DOHH2 (cell line): ENCODE results near the gene CD3E.

Experiments
- CTCF ChIP-seq: fragments of 200-600 bp; sonication (generic); IDR thresholded peaks from one replicate; pipeline ENCODE4 v1.5.1; 2014; ENCODE audit warnings: antibody characterized with exemption, mild to moderate bottlenecking, low read depth, low read length; ENCODE audit not compliant: poor library complexity, severe bottlenecking
- EZH2phosphoT487 ChIP-seq: fragments of 200-600 bp; sonication (generic); IDR thresholded peaks from 2 replicates; pipeline ENCODE4 v1.6.1; 2017; ENCODE audit warnings: borderline replicate concordance, mild to moderate bottlenecking, antibody characterized with exemption, low read length, moderate library complexity, mixed read lengths

- TF ChIP-seq CTCF, result no peak
- TF ChIP-seq EZH2phosphoT487, result no peak
These were observed 20.8 kb downstream of the CD3E start for GRCh38 chr11:118325283-118325682.
